T-helper 1 cell (primary cell): Measurements from ENCODE around the gene TBX5.

Source experiments
- DNase-seq, 5 donors: peaks; one replicate each; pipeline ENCODE4 v3.0.0-alpha.2; 2012 to 2020

TBX5 gene

GRCh38 chr12:114404926-114405518, 922 bp downstream of the TBX5 start:
- no peak for DNase-seq

- no peak for DNase-seq
Measured at GRCh38 chr12:114404083-114404925, 1.6 kb downstream of the TBX5 start.

- DNase-seq, result no peak
Measured at GRCh38 chr12:114403690-114404066, 2.3 kb downstream of the TBX5 start.

GRCh38 chr12:114403011-114403689, 2.8 kb downstream of the TBX5 start:
- no peak for DNase-seq

DNA sequence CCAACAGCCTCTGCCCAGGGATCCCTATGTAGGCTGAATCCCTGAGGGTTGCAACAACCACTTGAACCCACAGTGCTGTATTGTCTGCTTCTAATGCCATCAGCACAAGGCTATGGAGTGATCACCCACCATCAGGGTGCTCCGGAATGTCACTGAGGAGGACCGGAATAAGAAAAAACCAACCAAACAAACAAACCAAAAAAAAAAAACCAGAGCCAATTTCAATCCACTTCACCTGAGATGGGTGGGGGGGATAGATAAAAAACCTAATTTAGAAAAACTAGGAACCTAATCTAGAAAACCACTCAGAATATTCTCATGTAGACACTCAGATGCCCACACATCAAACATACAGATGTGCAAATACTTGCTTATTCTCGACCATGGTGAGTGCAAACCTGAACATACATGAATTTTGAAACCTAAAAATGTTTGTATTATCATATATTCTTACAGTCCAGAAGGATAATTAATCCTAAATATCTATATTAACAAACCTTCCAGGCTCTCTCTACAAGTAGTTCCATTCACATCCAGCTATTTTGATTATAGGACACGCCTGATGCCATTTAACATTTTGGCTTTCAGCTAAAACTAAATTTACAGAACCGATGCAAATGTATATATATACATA, 3.7 kb downstream of the TBX5 start:
- DNase-seq, result no peak

- no peak for DNase-seq
Measured at GRCh38 chr12:114401328-114402083, 4.4 kb downstream of the TBX5 start.

DNA sequence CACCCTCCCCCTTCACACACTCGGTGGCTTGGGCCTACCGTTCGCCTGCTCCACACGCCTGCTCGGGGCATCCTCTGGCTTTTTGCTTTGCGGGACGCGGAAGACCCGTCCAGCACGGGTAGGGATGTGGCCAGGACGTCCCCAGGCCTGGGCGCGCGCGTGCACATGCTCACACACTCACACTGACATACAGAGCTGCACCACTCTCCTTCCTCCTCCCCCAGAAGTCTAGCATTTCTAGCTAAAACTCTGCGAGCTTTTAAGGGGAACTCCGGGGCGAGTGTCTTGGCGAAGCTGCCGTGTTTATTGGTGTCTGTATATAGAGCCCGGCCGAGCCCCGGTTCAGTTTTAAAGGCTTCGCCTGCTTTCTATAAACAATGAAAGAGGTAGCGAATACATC, 5.0 kb downstream of the TBX5 start:
- DNase-seq, result no peak

- no peak for DNase-seq
Measured at GRCh38 chr12:114400361-114400811, 5.6 kb downstream of the TBX5 start.

DNA sequence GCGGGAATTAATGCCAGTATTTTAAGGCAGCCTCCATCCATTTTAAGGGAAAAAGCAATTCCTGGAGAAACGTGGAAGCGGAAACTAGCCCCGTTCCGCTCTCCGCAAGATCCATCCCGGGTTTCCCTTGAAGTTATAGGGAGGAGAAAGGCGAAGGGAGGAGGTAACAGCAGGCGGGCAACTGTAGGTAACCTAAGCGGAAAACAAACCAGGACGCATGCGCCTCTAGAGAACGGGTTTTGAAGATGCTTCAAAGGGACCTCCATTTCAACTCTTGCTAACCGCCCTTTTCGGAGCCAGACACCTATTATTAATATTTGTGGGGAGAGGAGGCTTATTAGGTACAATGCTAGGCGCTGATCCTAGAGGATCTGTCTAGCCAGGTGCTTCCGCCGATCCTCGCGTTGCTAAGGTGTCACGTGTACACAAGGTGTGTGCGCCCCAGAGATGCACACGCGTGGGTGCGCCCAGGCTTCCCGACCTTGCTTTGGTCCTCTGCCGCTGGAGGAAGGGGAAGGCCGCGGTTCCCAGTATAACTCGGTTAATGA, 6.2 kb downstream of the TBX5 start:
- DNase-seq, result no peak

- DNase-seq, result no peak
Measured at GRCh38 chr12:114397978-114398881, 7.7 kb downstream of the TBX5 start.

DNA sequence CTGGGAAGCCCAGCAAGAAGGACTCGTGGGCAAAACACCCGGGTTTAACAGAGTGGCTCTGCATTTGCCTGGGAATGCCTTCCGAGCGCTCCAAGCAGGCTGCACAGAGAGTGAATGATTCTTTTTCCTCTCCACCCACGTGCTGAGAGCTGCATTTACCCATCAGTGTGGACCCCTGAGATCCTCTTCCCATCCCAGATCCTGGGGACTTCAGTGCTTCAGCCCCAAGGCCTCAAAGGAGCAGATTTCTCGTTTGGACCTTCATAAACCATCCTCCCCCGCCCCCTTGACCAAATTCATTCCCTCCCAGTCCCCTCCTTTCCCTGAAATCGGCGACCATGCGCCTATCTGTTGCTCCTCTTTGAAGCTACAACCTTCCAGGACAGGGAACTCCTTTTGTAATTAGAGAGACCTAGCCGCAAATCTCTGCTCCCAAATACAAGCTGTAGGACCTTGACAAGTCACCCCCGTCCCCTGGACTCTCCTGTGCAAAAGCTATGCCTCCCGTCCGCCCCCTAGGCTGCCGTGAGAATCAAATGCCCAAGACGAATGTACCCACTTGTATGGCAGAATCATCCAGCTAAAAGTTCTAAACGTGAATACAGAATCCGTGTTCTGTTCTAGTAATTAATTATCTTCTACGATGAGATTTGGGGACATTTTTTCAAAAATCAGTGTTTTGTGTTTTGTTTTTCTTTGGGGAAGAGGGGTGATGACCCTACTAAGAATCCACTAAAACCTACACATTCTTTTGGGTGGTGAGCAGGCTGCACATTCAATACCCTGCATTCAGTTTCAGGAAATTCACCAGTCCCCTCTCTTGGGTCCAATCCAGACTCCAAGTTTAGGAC, 8.8 kb downstream of the TBX5 start:
- DNase-seq, result no peak

DNA sequence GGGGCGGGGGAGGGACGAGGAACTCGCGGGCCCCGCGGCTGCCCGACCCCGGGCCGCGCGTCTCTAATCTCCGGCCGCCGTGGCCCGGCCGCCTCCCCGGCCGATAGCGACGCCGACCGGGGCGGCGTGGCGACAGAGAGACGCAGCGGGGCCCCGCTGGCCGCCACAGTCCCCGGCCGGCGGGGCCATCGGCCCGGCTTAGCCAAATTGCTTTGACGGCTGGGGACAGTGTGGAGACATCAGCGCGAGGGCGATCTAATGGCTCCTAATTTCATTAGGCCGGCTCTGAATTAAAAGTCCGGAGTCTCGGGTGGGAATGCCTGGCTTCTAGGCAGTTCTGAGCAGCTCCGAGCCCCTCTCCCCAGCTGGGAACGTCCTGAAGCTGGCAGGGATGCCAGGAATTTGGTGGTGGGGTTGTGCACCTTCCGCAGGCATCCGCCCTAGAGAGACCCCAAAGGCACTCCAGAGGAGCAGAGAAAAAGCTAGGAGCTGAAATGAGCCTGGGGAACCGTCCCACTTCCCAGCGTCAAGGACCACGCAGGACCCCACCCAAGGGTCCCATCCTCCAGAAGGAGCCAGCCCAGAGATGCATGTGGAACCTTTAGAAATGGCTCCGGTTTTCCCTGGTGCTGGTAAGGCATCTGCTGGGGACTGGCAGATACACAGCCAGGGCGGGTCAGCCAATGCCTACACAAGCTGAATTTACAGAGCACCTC, 9.6 kb downstream of the TBX5 start:
- no peak for DNase-seq

- DNase-seq, result no peak
Measured at GRCh38 chr12:114395755-114396152, 10.2 kb downstream of the TBX5 start.

DNA sequence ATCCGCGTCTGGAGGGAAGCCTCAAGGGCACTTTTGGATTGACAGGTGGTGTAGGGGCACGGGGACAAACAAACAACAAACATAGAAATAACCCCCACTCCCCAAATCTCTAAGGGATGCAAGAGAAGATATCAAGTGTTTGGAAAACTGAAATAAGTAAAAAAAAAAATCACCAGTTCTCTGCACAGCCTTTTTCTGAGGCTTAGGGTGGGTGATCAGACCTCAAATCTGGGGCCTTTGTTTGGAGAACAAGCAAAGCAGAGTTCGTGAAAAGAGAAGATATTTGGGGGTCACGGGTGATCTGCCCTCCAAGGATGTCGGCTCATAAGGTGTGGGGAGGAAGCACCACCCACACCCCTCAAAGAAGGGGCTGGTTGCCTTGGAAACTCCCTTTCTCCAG, 10.7 kb downstream of the TBX5 start:
- no peak for DNase-seq

DNA sequence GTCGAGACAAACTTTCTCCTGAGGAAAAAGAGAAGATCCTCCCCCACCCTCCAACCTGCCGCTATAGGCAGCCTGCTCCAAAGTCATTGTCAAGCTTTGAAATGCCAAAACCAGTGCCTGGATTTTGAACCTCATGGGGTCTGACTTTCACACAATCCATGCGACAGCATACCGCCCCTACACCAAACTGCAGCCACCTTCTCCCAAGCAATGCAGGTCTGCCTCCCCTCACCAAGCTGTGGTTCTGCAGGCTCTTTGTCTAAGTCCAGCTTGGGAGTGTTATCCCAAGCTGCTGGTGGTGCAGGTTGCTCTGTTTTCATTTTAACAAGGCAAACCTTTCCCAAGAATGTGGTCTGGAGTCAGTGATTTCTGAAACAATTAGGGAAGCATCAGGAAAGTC, 12.4 kb downstream of the TBX5 start:
- DNase-seq, result no peak

DNA sequence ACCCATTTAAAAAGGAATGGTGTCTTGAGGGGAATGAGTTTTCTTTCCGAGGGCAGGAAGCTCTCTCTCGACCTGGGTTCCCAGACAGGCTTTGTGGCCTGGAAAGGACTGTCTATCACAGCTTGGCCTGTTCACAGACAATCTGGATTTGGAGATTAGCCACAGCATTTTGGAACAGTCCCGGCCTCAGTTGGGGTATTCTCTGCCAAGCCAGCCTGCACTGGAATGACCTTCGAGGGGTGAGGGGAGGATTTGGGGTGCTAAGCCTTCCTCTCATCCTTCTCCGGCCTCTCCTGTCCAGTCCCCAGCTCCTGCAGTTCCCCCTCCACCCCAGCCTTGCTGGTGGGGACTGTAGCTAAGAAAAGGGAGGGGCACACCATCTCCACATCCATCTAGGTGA, 13.0 kb downstream of the TBX5 start:
- no peak for DNase-seq

GRCh38 chr12:114391088-114391487, 14.9 kb downstream of the TBX5 start:
- DNase-seq, result no peak

GRCh38 chr12:114384739-114385138, 21.2 kb downstream of the TBX5 start:
- DNase-seq, result no peak

- no peak for DNase-seq
Measured at GRCh38 chr12:114381177-114381576, 24.8 kb downstream of the TBX5 start.

GRCh38 chr12:114371733-114372132, 34.2 kb downstream of the TBX5 start:
- no peak for DNase-seq
